Activated gamma-delta T cell treated with anti-CD3 and anti-CD28 coated beads, Interleukin-2, amount 50 U/mL, for 16 hours (primary cell): ENCODE measurements around the gene FOXB1.

ENCODE experiments used
- DNase-seq: peaks from one replicate; pipeline ENCODE4 v3.0.0-alpha.2; 2020; ENCODE audit warnings: low read depth

FOXB1 gene

DNA sequence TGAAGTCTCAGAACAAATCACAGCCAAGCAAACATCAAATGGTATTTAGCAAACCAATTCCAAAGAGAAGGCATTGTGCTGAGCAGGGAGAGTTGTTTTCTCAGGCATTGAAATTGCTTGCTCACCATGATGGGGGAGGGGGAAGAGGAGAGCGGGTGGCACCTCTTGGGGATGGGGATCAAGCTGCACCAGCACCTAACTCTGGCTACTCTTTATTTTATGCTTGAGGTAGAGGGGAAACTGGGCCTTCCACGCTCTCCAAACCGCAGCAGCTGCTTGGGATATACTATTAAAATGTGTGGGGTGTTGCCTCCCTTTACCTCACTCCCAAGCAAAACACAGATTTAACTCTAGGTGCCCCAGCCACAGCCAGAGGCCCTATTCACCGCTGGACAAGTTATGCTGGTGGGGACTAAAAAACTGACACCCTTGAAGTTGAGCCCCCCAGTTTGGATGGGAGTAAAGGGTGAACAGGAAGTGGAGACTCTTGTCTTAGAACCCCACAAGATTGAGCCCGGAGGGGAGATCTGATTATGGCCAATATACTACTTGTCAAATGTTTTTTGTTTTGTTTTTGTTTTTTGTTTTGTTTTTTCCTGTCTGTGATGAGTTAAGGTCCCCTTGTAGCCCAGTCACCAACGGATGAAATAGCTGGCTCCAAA is 5.0 kb upstream of the FOXB1 start:
- DNase-seq = no peak

DNA sequence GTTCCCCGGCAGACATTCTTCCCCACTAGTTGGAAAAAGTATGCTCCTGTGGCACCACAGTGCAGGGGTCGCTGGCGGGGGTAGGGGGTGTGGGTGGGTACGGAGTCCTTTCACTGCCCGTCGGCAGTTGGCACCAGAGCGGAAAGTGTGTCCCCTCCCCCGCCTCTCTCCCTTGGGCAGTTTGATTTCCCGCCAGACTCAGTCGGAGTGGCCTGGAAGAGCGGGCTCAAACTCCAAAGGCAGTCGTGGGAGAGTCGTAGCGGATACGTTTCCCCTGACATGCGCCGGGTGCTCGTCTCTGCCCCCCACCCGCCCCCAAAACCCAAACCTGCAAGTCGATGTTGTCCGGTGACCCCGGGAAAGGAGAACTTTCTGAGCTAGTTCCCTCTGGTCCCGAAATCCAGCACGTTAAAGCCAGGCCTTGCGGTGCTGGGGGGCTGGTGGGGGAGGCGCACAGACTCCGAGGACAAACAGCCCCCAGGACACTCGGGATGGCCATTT is 4.4 kb upstream of the FOXB1 start:
- no peak for DNase-seq

- no peak for DNase-seq
Measured at GRCh38 chr15:60000113-60000823, 3.8 kb upstream of the FOXB1 start.

DNA sequence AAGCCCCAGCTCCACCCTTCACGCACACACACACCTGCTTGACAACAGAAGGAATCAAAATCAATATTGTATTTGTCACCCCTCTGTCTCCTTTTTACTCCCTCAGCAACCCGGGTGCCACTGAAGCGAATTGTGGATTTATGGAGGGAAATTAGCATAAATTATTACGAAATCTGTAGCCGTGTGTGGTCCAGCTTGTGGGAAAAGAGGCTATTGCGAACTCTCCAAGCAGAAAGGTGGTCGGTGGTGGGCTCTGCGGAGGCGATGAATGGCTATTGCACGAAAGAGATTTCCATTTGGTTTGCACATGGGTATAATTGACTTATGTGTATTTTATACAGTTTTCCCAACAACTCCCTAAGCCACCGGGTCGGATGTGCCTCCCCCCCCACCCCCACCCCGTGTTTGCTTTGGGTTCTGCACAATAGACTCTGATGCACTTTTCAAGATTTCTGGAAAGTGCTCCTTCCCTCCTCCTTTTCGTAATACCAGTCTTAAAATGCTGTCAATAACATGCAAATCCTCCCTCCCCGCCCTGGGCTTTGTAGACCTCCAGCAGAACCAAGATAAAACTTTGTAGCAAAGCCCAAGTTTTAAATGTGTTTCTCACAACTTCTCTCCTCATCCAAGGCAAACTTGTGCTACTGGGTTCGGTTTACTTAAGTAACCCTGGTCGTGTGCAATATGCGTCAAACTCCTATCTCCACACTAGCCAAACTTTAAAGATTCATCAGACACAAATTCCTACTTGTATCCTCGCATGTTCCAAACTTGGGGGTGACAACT is 3.1 kb upstream of the FOXB1 start:
- no peak for DNase-seq

- no peak for DNase-seq
Measured at GRCh38 chr15:60001610-60002527, 2.2 kb upstream of the FOXB1 start.

DNA sequence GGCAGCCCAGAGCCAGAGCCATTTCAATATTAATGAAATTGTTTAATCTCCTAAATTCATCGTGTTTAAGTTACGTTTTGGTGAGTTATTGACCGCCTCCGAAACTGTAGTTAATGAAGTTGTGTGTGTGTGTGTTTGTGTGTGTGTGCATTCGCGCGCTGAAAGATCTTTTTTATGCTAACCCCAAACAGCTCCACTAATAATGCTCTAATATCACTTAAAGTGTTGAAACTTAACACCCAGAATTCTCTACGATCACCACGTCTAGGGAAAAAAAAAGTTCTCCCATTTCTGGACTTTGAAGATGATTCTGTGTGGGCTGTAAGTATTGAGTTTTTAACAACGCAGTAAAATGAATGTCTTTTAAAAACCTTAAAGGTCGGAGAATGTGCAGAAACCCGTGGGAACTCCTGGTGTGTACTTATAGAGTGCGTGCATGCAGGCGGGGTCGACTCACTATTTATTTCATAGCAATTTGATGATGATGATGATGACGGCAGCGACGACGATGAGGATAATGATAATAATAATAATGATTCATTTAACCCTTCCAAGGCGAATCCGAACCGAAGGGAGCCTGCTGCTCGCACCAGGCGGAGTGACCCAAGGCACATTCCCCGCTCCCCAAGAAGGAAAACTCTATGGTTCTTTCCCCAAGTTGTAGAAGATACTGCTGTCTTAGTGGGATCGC is 1.4 kb upstream of the FOXB1 start:
- DNase-seq = no peak

GRCh38 chr15:60003243-60004008 is 685 bp upstream of the FOXB1 start:
- DNase-seq = no peak

DNA sequence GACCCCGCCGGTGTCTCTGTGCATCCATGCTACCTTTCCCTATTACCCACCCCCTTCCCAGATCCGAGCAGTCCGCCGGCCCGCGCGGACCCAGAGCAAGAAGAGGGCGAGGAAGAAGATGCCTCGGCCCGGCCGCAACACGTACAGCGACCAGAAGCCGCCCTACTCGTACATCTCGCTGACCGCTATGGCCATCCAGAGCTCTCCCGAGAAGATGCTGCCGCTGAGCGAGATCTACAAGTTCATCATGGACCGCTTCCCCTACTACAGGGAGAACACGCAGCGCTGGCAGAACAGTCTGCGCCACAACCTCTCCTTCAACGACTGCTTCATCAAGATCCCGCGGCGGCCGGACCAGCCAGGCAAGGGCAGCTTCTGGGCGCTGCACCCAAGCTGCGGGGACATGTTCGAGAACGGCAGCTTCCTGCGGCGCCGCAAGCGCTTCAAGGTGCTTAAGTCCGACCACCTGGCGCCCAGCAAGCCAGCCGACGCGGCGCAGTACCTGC is 788 bp downstream of the FOXB1 start:
- no peak for DNase-seq

DNA sequence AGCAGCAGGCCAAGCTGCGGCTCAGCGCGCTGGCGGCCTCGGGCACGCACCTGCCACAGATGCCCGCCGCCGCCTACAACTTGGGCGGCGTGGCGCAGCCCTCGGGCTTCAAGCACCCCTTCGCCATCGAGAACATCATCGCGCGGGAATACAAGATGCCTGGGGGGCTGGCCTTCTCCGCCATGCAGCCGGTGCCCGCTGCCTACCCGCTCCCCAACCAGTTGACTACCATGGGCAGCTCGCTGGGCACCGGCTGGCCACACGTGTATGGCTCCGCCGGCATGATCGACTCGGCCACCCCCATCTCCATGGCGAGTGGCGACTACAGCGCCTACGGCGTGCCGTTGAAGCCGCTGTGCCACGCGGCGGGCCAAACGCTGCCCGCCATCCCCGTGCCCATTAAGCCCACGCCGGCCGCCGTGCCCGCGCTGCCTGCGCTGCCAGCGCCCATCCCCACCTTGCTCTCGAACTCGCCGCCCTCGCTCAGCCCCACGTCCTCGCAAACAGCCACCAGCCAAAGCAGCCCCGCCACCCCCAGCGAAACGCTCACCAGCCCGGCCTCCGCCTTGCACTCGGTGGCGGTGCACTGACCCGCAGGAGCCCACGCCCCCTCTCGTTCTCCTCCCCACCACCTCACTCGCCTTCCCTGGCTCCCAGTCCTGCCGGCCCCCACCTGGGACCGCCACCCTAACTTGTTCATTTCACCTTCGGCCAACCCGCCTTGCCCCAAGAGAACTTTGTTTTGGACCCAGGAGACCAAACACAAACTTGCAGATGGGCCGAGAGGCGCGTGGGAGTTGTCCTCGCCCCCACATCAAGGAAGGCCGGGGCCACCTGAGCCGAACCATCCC is 1.5 kb downstream of the FOXB1 start:
- no peak for DNase-seq

- DNase-seq = no peak
Measured at GRCh38 chr15:60006203-60006862, 2.2 kb downstream of the FOXB1 start.

GRCh38 chr15:60006873-60007272 is 2.8 kb downstream of the FOXB1 start:
- no peak for DNase-seq

- no peak for DNase-seq
Measured at GRCh38 chr15:60009124-60009960, 5.2 kb downstream of the FOXB1 start.

DNA sequence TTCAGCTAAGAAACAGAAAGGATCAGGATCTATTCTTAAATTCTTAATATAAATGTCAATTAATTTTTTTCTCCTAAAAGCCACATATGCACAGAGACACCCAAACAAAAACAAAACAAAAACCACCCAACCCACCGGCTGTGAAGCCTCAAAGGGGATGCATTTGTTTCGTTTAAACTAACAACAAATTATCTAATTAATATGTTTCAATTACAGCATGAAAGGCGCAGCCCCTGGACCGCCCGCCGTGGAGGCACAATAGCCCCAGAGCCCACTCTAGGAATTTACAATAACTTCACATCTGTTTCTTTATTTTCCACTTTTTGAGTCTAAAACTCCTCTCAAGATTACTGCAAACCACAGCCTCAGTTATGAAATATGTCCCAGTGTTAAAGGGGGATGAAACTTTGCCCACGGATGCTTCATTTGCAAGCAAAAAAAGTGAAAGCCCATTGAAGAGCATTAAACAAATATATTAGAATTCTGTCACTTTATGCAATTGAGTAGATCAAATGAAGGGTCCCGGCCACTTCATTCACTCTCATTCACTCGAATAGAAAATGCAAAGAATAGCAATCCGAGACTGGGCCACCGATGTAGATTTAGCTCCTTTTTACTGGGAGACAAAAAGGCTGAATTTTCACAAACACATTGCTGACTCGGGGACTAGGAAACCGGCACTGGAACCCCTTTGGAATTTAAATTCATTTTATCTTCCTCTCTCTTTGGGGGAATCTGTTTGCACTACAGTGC is 6.0 kb downstream of the FOXB1 start:
- DNase-seq = no peak

DNA sequence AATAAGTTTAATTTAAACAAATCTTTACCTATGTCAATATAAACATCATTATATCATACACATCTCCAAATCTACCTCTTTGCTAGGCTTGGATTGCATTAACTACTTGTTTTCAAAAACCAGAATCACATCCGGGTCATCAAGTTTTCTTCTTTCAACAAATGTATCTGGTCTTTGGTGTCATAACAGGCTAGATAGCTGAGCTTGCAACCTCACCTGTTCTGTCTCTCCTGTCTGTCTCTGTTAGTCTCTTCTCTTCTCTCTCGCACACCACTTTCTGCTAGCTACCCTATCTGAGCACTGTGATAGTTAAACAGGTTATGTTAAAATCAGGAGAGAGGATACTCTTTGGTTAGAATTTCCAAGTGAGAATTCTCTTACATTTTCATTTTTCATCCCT is 6.7 kb downstream of the FOXB1 start:
- no peak for DNase-seq

- DNase-seq = no peak
Measured at GRCh38 chr15:60012695-60013094, 8.6 kb downstream of the FOXB1 start.

GRCh38 chr15:60017538-60018520 is 13.7 kb downstream of the FOXB1 start:
- no peak for DNase-seq
